ENCODE data around the gene CNRIP1.

GRCh38 chr2:68351997-68352396, 32.2 kb upstream of the CNRIP1 start:
- TF ChIP-seq CTCF (IDR thresholded peaks at IDR 0.05) = no peak
- no peak for TF ChIP-seq POLR2A (IDR thresholded peaks at IDR 0.05)

All from gastroesophageal sphincter (tissue), 3 donors.